GM12801 (cell line): Measurements from ENCODE around the gene ENO2.

Experiments used
- CTCF ChIP-seq: IDR thresholded peaks from one replicate; pipeline ENCODE4 v1.5.1; 2011; ENCODE audit warnings: control low read depth; ENCODE audit not compliant: insufficient read length; ENCODE audit errors: extremely low read depth

The ENO2 gene

DNA sequence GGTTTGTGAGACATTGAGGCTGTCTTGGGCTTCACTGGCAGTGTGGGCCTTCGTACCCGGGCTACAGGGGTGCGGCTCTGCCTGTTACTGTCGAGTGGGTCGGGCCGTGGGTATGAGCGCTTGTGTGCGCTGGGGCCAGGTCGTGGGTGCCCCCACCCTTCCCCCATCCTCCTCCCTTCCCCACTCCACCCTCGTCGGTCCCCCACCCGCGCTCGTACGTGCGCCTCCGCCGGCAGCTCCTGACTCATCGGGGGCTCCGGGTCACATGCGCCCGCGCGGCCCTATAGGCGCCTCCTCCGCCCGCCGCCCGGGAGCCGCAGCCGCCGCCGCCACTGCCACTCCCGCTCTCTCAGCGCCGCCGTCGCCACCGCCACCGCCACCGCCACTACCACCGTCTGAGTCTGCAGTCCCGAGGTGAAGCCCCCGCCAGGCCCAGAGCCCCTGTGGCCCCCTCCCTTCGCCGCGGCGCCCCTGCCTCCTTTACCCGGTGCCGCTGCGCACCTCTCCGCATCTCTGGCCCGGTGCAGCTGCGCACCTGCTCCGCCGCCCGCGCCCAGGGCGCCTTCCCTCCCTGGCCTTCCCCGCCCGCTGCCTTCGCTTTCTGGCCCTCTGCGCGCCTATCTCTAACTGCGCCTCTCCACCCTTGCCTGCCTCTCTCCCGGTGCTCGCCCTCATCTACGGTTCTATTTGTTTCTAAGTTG is at the start of gene ENO2:
Gene ENO2 (plus strand): TSS at position 335 of the 701 bp plus-strand sequence. CDS start 1,253 bp downstream, outside the sequence.
- no peak for TF ChIP-seq CTCF

GRCh38 chr12:6866163-6866919 is 48.0 kb upstream of the ENO2 start:
- no peak for TF ChIP-seq CTCF

DNA sequence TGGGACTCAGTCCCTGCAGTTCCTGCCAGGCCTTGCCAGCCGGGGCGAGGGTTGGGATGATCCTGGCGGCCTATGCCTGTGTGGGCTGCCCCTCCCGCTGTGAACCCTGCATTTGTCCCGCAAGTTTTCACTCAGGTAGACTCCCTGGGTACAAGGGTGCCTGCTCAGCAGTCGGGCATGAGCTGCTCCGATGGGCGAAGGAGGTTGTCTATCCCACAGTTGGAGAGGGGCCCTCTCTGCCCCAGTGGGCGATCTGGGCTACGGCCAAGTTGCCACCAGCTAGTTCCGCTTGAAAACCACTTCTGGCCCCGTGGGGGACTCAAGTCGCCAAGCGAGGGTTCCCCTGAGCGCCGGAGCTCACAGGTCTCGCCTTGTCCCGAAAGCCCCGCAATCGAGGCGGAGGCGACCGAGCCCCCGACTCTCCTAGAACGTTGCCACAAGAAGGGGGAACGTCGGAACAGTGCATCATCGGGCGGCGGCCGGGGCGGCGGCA is 47.4 kb upstream of the ENO2 start:
- TF ChIP-seq CTCF = no peak

DNA sequence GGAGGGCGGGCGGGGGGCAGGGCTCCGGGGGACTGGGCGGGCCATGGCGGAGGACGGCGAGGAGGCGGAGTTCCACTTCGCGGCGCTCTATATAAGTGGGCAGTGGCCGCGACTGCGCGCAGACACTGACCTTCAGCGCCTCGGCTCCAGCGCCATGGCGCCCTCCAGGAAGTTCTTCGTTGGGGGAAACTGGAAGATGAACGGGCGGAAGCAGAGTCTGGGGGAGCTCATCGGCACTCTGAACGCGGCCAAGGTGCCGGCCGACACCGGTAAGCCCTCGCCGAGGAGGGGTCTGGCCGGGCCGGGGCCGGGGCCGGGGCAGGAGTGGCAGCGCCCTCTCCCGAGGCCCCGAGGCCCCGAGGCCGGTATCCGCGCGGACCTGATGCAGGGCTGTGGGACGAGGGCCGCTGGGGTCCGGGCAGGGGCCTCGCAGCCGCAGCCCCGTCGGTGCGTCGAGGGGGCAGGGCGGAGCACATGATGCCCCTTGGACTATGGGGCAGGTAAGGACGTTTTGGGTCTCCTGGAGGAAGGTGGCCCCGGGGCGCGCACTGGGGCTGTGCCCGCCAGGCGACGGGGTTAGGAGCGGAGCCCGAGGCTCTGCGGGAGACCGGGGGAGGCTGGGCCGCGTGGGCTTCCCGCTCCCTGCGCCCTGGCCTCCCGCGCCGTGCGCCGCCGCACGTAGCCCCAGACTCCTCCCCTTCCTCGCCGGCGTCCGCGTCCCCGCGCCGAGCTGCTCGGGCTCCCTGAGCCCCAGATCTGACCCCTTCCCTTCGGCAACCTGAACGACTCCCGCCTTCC is 46.8 kb upstream of the ENO2 start, which contains the start of gene TPI1:
Gene TPI1 (plus strand): TSS at position 119 of the 798 bp plus-strand sequence. CDS start 36 bp downstream, at position 155.
- no peak for TF ChIP-seq CTCF

DNA sequence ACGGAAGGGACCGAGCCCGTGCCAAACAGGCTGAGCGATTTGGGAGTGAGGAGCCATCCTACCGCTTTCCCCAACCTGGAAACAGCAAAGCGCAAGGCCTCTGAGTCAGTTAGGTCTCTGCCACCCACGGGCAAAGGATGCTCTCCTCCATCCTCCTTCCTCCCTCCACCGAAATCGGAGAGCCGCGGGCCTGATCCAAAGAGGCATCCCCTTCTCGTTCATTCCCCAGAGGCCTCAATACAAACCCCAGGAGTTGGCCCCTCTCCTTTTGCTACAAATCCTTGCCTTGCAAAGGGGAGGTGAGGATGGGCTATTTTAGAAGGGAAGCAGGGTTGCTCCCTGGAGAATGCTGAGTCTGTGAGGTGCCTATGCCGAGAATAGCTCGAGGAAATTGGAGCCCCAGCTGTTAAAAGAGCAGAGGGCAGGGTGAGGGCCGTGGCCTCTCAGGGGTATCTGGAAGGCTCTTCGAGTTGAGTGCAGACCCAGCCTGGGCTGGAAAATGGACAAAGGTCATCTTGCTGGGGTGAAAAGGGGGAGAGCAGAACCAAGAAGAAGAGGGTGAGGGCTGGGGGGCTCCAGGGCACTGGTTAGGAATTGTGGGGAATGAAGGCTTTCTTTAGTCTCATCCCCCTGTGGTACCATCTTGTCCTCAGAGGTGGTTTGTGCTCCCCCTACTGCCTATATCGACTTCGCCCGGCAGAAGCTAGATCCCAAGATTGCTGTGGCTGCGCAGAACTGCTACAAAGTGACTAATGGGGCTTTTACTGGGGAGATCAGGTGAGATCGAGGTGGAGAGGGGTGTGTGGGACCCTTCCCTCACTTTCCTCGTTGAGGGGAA is 46.0 kb upstream of the ENO2 start:
- TF ChIP-seq CTCF = no peak

GRCh38 chr12:6869049-6870021 is 45.0 kb upstream of the ENO2 start:
- peak; percentile 63 for TF ChIP-seq CTCF
